Thyroid gland (tissue), 4 donors: ENCODE results near the gene ACOT8. TPM values are rescaled to one million over a fixed set of nuclear protein-coding genes. Genes with fewer than 3 reads are reported as not detected.

Experiments
- DNase-seq, 2 donors: peaks; one replicate each; pipeline ENCODE4 v3.0.0-alpha.2; 2019
- H3K27ac ChIP-seq, 3 donors: fragments of 200-600 bp; sonication (generic); 1 replicate in 2 of 3; 2 replicates in 1 of 3; pipeline ENCODE4 v1.5.1; 2016 to 2019; ENCODE audit warnings: mild to moderate bottlenecking in 1 of 3, moderate library complexity in 1 of 3
- H3K27me3 ChIP-seq: fragments of 200-600 bp; sonication (generic); one replicate; pipeline ENCODE4 v1.5.1; 2019
- H3K36me3 ChIP-seq, 2 donors: fragments of 200-600 bp; sonication (generic); one replicate each; pipeline ENCODE4 v1.5.1; 2016 to 2019
- H3K4me1 ChIP-seq, 2 donors: fragments of 200-600 bp; sonication (generic); one replicate each; pipeline ENCODE4 v1.5.1; 2017 to 2019
- H3K4me3 ChIP-seq, 3 donors: fragments of 200-600 bp; sonication (generic); replicated peaks in 1 of 3; 1 replicate in 2 of 3; 2 replicates in 1 of 3; pipeline ENCODE4 v1.5.1; 2016; ENCODE audit warnings: mild to moderate bottlenecking in 1 of 3
- H3K9me3 ChIP-seq: fragments of 200-600 bp; sonication (generic); one replicate; pipeline ENCODE4 v1.5.1; 2017
- CTCF ChIP-seq, 6 experiments: fragments of 200-600 bp in 3 of 6; fragments of 450-650 bp in 3 of 6; sonication (generic) in 3 of 6; IDR thresholded peaks; one replicate each; pipeline ENCODE4 v1.5.1; 2016 to 2019; ENCODE audit warnings: antibody characterized with exemption in 6 of 6, mild to moderate bottlenecking in 2 of 6, inconsistent platforms in 1 of 6, moderate library complexity in 1 of 6
- POLR2A ChIP-seq, 2 donors: fragments of 450-650 bp; IDR thresholded peaks; one replicate each; pipeline ENCODE4 v1.6.1; 2017; ENCODE audit warnings: antibody characterized with exemption in 2 of 2, mild to moderate bottlenecking in 2 of 2, moderate library complexity in 1 of 2
- WGBS, 2 donors: methylation state at CpG; one replicate each; pipeline ENCODE4 v1.1.5; 2017; 5-methylcytosine and 5-hydroxymethylcytosine counted together
- intact Hi-C: fragments of 100-400 bp; cut with DNase I; formaldehyde crosslinking; loops from one replicate; pipeline ENCODE4 v1.15.1; 2023
- total RNA-seq, 4 donors: library from RNA; depleted of rRNA; stranded (reverse); fragments of >200 nt; gene quantifications; one replicate each; pipeline ENCODE4 v1.2.3, GENCODE V29; 2016

ACOT8 gene
- total RNA-seq, 4 donors from 2014 or later, result 36.3 to 73.8 (median 50.6) TPM

GRCh38 chr20:45899046-45899835, 42.0 kb upstream of the ACOT8 start:
- Histone ChIP-seq H3K9me3 (no peaks in the 10 kb centered on the region), H3K27me3 (no peaks in the 10 kb centered on the region), H3K4me1 (no peaks in the 10 kb centered on the region), H3K4me3 (no peak overlapping the region), H3K27ac (no peak overlapping the region), H3K36me3 (peaks cover 6 to 8% of the 10 kb centered on the region in 2 donors)
- TF ChIP-seq CTCF (IDR thresholded peaks at IDR 0.05) (no peak), POLR2A (IDR thresholded peaks at IDR 0.05) (no peak)
- 88 to 90% methylated on average over 13 of the region's 13 CpGs for WGBS, 2 donors
- intact Hi-C loops, result no loop called here
- no peak for DNase-seq

DNA sequence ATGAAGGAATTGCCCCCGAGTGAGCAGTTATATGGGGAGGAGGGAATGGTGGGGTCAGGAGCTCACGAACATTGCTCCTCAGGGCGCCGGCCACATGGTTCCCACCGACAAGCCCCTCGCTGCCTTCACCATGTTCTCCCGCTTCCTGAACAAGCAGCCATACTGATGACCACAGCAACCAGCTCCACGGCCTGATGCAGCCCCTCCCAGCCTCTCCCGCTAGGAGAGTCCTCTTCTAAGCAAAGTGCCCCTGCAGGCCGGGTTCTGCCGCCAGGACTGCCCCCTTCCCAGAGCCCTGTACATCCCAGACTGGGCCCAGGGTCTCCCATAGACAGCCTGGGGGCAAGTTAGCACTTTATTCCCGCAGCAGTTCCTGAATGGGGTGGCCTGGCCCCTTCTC, 41.1 kb upstream of the ACOT8 start:
- 85% methylated on average over 9 to 12 of the region's 12 CpGs for WGBS, 2 donors
- H3K4me3 ChIP-seq, result no peak overlapping the region
- TF ChIP-seq CTCF (IDR thresholded peaks at IDR 0.05), result no peak
- TF ChIP-seq POLR2A (IDR thresholded peaks at IDR 0.05), result no peak
- no peaks in the 10 kb centered on the region for H3K27me3 ChIP-seq
- no peaks in the 10 kb centered on the region for H3K9me3 ChIP-seq
- intact Hi-C loops, result no loop called here
- H3K4me1 ChIP-seq, result no peaks in the 10 kb centered on the region
- DNase-seq, result no peak
- peaks cover 6 to 9% of the 10 kb centered on the region in 2 donors for H3K36me3 ChIP-seq
- H3K27ac ChIP-seq, result no peak overlapping the region

DNA sequence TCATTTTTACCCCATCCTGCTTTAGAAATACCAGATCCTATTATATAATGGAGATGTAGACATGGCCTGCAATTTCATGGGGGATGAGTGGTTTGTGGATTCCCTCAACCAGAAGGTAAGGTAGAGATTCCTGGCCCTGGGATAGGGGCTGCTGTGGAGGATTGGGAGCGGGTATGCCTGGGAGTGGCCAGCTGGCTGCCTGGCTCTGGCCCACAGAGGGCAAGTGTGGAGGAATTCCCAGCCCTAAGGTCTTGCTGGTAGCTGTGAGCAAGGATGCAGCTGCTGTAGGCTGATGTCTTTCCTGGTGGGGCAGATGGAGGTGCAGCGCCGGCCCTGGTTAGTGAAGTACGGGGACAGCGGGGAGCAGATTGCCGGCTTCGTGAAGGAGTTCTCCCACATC, 40.5 kb upstream of the ACOT8 start:
- intact Hi-C loops, result no loop called here
- Histone ChIP-seq H3K27ac (no peak overlapping the region), H3K4me3 (no peak overlapping the region), H3K9me3 (no peaks in the 10 kb centered on the region), H3K27me3 (no peaks in the 10 kb centered on the region), H3K36me3 (peaks cover 6 to 9% of the 10 kb centered on the region in 2 donors), H3K4me1 (no peaks in the 10 kb centered on the region)
- TF ChIP-seq CTCF (IDR thresholded peaks at IDR 0.05), result no peak
- TF ChIP-seq POLR2A (IDR thresholded peaks at IDR 0.05), result no peak
- no peak for DNase-seq
- 94 to 100% methylated on average over 5 to 7 of the region's 7 CpGs for WGBS, 2 donors

DNA sequence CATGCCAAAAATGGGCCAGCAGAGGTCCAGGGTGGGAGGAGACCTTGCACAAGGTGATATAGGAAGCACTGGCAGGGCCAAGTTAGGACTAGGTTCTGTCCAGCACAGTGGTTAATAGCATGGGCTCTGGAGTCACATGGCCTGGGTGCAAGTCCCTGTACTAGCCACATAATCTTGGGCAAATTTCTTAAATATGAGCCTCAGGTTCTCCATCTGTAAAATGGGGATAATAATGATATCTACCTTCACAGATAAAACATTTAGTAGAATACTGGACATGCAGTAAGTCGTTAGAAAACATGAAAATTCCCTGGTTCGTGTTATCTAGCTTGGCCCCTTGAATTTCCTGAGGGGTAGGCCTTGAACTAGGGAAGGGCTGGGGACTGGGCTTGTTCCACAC, 40.1 kb upstream of the ACOT8 start:
- H3K36me3 ChIP-seq, result peaks cover 6 to 9% of the 10 kb centered on the region in 2 donors
- H3K4me3 ChIP-seq, result no peak overlapping the region
- no peak overlapping the region for H3K27ac ChIP-seq
- DNase-seq, result no peak
- H3K27me3 ChIP-seq, result no peaks in the 10 kb centered on the region
- WGBS, 2 donors, result 90 to 95% methylated on average over 2 of the region's 2 CpGs
- H3K4me1 ChIP-seq, result peaks cover 1 to 2% of the 10 kb centered on the region in 2 donors
- no peak for TF ChIP-seq CTCF (IDR thresholded peaks at IDR 0.05)
- TF ChIP-seq POLR2A (IDR thresholded peaks at IDR 0.05), result no peak
- intact Hi-C loops, result no loop called here
- no peaks in the 10 kb centered on the region for H3K9me3 ChIP-seq

DNA sequence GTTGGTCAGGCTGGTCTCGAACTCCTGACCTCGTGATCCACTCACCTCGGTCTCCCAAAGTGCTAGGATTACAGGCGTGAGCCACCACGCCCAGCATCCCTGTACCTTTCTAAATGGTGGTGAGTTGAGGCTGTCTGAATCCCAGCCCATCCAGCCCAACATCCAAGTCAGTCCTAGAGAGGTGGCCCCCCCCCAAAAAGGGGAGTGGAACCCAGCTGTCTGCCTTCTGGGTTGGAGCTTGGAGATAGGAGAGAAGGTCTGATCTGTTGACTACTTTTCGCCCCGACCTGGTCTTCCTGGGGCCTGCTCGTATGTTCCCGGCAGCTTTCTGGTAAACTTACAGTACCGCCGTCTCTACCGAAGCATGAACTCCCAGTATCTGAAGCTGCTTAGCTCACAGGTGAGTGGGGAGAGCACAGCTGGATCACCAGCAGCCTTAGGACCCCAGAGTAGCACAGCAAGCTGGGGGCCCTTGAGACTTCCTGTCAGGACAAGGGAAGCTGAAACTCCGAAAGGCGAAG, 39.5 kb upstream of the ACOT8 start:
- Histone ChIP-seq H3K27ac (no peak overlapping the region), H3K27me3 (no peaks in the 10 kb centered on the region), H3K4me1 (peaks cover 7 to 8% of the 10 kb centered on the region in 2 donors), H3K4me3 (no peak overlapping the region), H3K36me3 (peaks cover 6 to 9% of the 10 kb centered on the region in 2 donors), H3K9me3 (no peaks in the 10 kb centered on the region)
- WGBS, 2 donors, result 95 to 97% methylated on average over 12 to 14 of the region's 14 CpGs
- TF ChIP-seq CTCF (IDR thresholded peaks at IDR 0.05) (no peak), POLR2A (IDR thresholded peaks at IDR 0.05) (no peak)
- DNase-seq, result no peak
- intact Hi-C loops, result no loop called here
